HG03457 (cell line): Measurements from ENCODE around the gene SLC4A5.

Experiments
- ATAC-seq: cut with Tn5 transposase; IDR thresholded peaks from one replicate; pipeline ENCODE4 v1.9.1; 2021; ENCODE audit warnings: moderate number of reproducible peaks; ENCODE audit not compliant: unreplicated experiment

SLC4A5 gene

GRCh38 chr2:74168739-74169138 lies 174.5 kb downstream of the SLC4A5 start:
- ATAC-seq: no peak
